ENCODE measurements around the gene POLR3H.

POLR3H gene

DNA sequence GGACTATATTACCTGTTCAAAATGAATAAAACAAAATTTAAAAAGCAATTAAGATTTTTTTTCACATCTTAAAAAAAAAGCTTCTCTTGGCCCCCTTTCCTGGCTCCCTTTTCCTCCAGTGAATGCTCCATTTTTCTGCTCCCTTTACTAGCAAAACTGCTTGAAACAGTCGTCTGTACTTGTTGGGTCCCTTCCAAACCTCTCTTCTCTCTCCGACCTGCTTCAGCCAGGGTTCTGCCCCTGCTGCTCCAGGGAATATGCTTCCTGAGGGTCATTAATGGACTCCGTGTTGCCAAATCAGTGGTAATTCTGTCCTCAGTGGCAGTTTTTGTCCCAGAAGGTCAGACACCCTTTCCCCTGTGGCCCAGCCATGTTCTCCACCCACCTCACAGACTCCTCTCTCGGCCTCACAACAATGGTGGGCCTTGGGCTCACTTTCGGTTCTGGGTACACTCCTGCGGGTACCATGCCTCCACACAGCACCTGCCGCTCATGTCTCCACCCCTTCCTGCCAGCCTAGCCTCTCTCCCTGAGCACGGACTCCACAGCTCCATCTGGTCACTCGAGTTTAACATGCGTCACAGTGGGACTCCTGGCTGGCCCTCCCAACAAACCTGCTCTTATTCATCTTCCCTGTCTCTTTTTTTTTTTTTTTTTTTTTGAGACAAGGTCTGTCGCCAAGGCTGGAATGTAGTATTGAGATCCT, 7.8 kb upstream of the POLR3H start:
- Histone ChIP-seq H3K9ac (ENCODE audit: low read depth, low read length) (no peak overlapping the region), H3K79me2 (ENCODE audit: insufficient read depth, low read length) (no peaks in the 10 kb centered on the region), H3K27ac (ENCODE audit: low read length) (no peak overlapping the region), H3K9me3 (ENCODE audit: insufficient read depth, low read length, severe bottlenecking) (no peaks in the 10 kb centered on the region), H4K20me1 (ENCODE audit: insufficient read depth, low read length) (no peaks in the 10 kb centered on the region), H3K4me1 (ENCODE audit: insufficient read depth, low read length) (no peaks in the 10 kb centered on the region), H3K36me3 (ENCODE audit: insufficient read depth, low read length) (no peaks in the 10 kb centered on the region), H3K4me3 (ENCODE audit: low read depth in 1 of 2, low read length in 2 of 2) (no peak overlapping the region), H3K4me2 (ENCODE audit: insufficient read depth, low read length) (no peak overlapping the region), H2AFZ (ENCODE audit: low read depth, low read length) (no peak overlapping the region), H3K27me3 (ENCODE audit: insufficient read depth, low read length, poor library complexity) (peaks cover 4% of the 10 kb centered on the region)
- no peak for TF ChIP-seq EZH2 (IDR thresholded peaks at IDR 0.05; ENCODE audit: borderline replicate concordance, low read depth, low read length, severe bottlenecking)
- TF ChIP-seq, protein P1, sequence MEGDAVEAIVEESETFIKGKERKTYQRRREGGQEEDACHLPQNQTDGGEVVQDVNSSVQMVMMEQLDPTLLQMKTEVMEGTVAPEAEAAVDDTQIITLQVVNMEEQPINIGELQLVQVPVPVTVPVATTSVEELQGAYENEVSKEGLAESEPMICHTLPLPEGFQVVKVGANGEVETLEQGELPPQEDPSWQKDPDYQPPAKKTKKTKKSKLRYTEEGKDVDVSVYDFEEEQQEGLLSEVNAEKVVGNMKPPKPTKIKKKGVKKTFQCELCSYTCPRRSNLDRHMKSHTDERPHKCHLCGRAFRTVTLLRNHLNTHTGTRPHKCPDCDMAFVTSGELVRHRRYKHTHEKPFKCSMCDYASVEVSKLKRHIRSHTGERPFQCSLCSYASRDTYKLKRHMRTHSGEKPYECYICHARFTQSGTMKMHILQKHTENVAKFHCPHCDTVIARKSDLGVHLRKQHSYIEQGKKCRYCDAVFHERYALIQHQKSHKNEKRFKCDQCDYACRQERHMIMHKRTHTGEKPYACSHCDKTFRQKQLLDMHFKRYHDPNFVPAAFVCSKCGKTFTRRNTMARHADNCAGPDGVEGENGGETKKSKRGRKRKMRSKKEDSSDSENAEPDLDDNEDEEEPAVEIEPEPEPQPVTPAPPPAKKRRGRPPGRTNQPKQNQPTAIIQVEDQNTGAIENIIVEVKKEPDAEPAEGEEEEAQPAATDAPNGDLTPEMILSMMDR (IDR thresholded peaks at IDR 0.05; ENCODE audit: borderline replicate concordance, extremely low read depth, low read length, poor library complexity, severe bottlenecking) = no peak
- DNase-seq (no peak), ATAC-seq (ENCODE audit: insufficient read depth, low read depth) (no peak)

DNA sequence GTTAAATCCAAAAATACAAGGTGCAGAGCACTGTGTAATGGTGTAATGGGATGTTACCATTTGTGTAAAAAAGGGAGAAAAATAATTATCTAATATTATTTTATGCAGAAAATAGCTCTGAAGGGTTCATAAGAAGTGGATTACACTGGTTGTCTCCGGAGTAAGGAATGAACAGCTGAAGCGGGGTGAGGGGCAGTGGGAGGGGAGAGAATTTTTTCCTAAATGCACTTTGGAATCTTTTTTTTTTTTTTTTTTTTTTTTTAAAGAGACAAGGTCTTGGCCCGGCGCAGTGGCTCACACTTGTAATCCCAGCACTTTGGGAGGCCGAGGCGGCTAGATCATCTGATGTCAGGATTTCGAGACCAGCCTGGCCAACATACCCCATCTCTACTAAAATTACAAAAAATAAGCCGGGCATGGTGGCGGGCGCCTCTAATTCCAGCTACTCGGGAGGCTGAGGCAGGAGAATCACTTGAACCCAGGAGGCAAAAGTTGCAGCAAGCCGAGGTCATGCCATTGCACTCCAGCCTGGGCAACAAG, 6.8 kb upstream of the POLR3H start:
- TF ChIP-seq, protein P1 (IDR thresholded peaks at IDR 0.05; ENCODE audit: borderline replicate concordance, extremely low read depth, low read length, poor library complexity, severe bottlenecking) = no peak
- no peak for TF ChIP-seq EZH2 (IDR thresholded peaks at IDR 0.05; ENCODE audit: borderline replicate concordance, low read depth, low read length, severe bottlenecking)
- no peak for DNase-seq
- Histone ChIP-seq H3K9ac (ENCODE audit: low read depth, low read length) (no peak overlapping the region), H3K79me2 (ENCODE audit: insufficient read depth, low read length) (no peaks in the 10 kb centered on the region), H3K27me3 (ENCODE audit: insufficient read depth, low read length, poor library complexity) (peaks cover 4% of the 10 kb centered on the region), H3K36me3 (ENCODE audit: insufficient read depth, low read length) (no peaks in the 10 kb centered on the region), H2AFZ (ENCODE audit: low read depth, low read length) (no peak overlapping the region), H4K20me1 (ENCODE audit: insufficient read depth, low read length) (no peaks in the 10 kb centered on the region), H3K27ac (ENCODE audit: low read length) (no peak overlapping the region), H3K9me3 (ENCODE audit: insufficient read depth, low read length, severe bottlenecking) (no peaks in the 10 kb centered on the region), H3K4me1 (ENCODE audit: insufficient read depth, low read length) (no peaks in the 10 kb centered on the region), H3K4me3 (ENCODE audit: low read depth in 1 of 2, low read length in 2 of 2) (no peak overlapping the region), H3K4me2 (ENCODE audit: insufficient read depth, low read length) (no peak overlapping the region)
- ATAC-seq (ENCODE audit: insufficient read depth, low read depth) = no peak

DNA sequence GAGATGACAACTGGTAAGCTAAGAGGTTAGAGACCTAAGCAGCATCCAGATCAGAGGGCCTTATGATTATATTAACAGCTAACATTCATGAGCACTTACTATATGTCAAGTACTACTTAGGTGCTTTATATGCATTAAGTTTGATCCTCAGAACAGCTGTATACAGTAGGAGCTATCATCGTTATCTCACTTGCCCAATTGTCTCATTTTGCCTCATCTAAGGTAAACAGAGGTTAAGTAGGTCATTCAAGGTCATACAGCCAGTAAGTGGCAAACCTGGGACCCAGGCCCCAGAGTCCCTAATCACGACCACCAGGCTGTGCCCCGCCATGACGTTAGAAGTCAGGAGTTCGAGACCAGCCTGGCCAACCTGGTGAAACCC, 4.6 kb upstream of the POLR3H start:
- no peak overlapping the region for H3K27ac ChIP-seq (ENCODE audit: low read length)
- ATAC-seq (ENCODE audit: insufficient read depth, low read depth) = no peak
- TF ChIP-seq EZH2 (IDR thresholded peaks at IDR 0.05; ENCODE audit: borderline replicate concordance, low read depth, low read length, severe bottlenecking) = no peak
- TF ChIP-seq, protein P1 (IDR thresholded peaks at IDR 0.05; ENCODE audit: borderline replicate concordance, extremely low read depth, low read length, poor library complexity, severe bottlenecking) = no peak

More for the DNA sequence above, 4.6 kb upstream of the POLR3H start:
- Histone ChIP-seq H3K27me3 (ENCODE audit: insufficient read depth, low read length, poor library complexity) (peaks cover 4% of the 10 kb centered on the region), H4K20me1 (ENCODE audit: insufficient read depth, low read length) (no peaks in the 10 kb centered on the region), H3K9ac (ENCODE audit: low read depth, low read length) (no peak overlapping the region), H3K79me2 (ENCODE audit: insufficient read depth, low read length) (peaks cover 4% of the 10 kb centered on the region), H3K9me3 (ENCODE audit: insufficient read depth, low read length, severe bottlenecking) (no peaks in the 10 kb centered on the region), H3K4me1 (ENCODE audit: insufficient read depth, low read length) (peaks cover 8% of the 10 kb centered on the region), H3K4me2 (ENCODE audit: insufficient read depth, low read length) (no peak overlapping the region), H3K36me3 (ENCODE audit: insufficient read depth, low read length) (peaks cover 3% of the 10 kb centered on the region; the same call in 1 of the 2 replicates), H3K4me3 (ENCODE audit: low read depth in 1 of 2, low read length in 2 of 2) (no peak overlapping the region), H2AFZ (ENCODE audit: low read depth, low read length) (no peak overlapping the region)
- no peak for DNase-seq

Data from DND-41 (cell line).